Measurements from ENCODE around the gene SEMA3C.

Gene SEMA3C

DNA sequence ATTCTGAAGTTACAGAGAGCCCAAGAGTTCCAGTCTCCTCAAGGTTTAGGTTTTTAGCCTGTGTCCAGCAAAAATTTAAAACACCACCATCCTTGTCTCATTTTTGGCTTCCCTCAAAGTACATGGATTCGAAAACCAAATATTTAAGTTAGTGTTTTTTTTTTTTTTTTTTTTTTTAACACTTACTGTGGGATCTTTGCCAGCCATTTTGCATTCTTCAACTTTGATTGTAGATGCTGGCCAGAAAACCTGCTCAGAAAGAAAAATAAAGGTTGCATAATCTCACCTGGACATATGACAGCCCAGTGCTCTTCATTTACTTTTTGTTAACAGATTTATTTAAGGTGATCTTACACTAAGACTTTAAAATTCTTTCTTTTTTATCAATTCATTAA, 91.6 kb downstream of the SEMA3C start:
- DNase-seq (ENCODE audit: low read depth in 4 of 4, low spot score in 1 of 4): no peak

DNA sequence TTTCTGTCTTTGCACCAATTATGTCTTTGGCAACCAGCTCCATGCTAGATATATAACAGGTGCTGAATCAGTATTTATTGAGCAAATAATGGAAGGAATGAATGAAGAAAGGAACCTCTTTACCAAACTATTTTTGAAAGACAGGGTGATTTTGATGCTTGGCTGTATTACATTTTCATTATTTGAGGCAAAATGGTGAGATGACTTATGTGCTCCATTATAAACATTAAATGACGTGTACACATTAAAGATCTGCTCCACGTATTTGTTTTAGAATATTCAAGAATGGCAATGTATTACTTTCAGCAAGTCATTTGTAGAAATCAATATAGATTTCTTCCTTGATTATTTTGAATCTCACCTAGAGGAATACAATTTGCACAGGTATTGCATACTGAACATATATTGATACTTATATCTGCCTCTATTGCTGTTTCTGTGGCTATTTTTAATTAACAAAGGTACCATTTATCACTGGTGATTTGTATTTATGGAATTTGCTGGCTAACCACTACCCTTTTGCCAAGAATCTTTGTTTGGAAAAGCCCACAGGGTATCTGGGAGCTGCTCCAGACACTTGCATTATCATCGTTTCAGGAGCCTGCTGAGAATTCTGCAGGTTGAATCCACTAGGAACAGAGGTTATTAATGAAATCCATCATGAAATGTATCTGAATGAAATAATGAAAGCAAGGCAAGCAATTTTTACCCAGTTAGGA, 92.2 kb downstream of the SEMA3C start:
- DNase-seq (ENCODE audit: low read depth in 4 of 4, low spot score in 1 of 4): no peak

DNA sequence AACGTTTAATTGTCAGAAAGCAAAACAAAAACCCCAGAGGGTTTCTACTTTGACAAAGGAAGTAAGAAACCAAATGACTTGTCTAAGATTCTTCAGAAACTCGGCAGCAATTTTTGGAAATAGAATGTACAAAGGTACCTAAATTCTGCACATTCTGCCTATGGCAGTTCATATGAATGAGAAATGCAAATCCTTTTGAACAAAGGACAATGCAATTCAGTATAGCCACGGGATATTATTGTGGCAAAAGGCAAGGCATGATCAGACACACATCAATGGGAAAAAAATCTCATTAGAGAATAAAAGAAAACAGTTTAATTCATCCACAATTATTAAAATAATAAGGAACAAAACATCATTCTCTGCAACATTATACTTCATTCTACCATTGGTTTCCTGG, 93.4 kb downstream of the SEMA3C start:
- DNase-seq (ENCODE audit: low read depth in 4 of 4, low spot score in 1 of 4): no peak

DNA sequence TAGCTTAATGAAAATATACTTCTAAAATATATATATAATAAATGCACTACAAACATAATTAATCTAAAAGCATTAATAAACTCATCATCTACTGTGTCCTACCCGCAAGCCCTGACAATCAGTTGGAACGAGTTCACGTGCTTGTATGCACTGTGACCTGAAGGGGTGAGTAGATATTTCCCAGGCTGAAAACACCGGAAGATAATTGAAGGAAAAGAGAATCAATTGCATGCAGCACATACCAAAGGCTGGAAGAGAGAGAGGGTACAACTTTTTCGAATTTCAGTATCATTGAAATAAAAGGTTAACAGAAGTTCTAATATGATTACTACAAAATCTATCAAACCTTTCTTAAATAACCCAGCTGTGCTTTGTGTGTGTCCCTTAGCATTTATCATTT, 94.6 kb downstream of the SEMA3C start:
- no peak for DNase-seq (ENCODE audit: low read depth in 4 of 4, low spot score in 1 of 4)

DNA sequence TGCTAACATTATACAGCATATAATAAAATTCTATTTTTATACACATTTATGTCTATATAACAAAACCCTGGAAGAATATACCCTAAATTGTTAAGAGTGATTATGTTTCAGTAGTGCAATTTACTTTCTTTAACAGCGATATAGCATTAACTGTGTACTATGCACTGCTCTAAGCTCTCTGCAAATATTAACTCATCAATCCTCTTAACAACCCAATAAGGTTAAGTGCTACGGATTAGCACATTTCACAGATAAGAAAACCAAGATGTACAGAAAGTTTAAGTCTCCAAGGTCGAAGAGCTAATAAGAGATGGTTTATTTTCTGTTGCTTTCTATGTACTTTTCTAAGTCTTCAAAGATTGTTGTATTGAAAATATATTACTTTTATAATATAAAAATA, 95.8 kb downstream of the SEMA3C start:
- DNase-seq (ENCODE audit: low read depth in 4 of 4, low spot score in 1 of 4): no peak

DNA sequence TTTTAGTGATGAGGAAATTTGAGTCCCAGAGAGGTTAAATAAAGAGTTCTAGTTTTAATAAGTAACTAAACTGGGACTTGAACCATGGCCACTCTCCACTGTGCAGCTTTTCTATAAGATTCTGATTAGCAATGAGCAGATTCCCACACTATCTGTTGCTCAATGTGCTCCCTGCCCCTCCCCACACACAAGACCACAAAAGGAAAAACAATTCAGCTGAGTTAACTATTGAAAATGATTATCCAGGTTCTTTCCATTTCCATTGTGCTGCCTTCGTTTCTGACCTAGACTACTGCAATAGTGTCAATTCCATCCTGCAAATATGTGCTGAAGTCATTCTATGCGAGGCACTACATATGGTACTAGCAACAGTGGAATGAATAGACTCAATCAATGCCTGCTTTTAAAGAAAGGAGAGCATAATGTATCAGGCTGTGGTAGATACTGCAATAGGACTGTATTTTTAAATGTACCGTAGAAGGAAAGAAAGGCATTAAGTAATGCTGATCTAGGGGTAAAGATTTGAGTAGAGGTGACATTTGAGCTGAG, 97.0 kb downstream of the SEMA3C start:
- no peak for DNase-seq (ENCODE audit: low read depth in 4 of 4, low spot score in 1 of 4)

GRCh38 chr7:80819503-80819902, 99.3 kb downstream of the SEMA3C start:
- no peak for DNase-seq (ENCODE audit: low read depth in 4 of 4, low spot score in 1 of 4)

- DNase-seq (ENCODE audit: low read depth in 4 of 4, low spot score in 1 of 4): no peak
These were observed 100.7 kb downstream of the SEMA3C start for GRCh38 chr7:80818181-80818580.

- DNase-seq (ENCODE audit: low read depth in 4 of 4, low spot score in 1 of 4): no peak
These were observed 102.0 kb downstream of the SEMA3C start for GRCh38 chr7:80816806-80817205.

- DNase-seq (ENCODE audit: low read depth in 4 of 4, low spot score in 1 of 4): no peak
These were observed 103.1 kb downstream of the SEMA3C start for GRCh38 chr7:80815733-80816132.

- no peak for DNase-seq (ENCODE audit: low read depth in 4 of 4, low spot score in 1 of 4)
These were observed 109.3 kb downstream of the SEMA3C start for GRCh38 chr7:80809545-80809944.

DNA sequence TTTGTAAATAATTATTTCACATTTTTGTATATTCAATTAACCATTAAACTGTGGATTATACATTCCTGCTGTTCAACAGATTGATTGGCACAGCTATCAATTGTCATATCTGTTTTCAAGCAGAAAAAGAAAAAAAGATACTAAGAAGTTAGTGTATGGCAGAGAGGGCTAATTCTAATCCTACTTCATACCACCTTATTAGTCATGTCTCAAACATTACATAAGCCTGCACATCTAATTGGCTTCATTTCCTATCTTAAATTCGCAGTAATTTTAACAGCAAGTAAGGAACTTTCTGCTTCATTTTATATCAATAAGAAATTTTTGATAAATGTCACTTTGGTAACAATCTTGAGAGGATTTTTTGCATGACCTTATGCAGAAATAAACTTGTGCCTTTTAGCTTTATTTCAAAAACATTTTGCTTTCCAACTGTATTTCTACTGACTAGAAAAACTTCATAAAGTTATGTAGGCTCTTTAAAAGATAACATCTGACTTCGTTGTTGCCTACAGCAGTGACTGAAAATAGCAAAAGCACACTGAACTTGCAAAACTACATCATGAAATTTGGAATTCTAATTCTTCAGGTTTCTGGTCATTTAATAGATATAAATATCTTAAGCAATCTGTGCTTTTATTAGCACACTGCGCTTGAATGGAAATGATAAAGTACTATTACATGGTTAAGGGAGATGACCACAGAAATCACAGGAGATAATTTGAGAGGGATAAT, 111.5 kb downstream of the SEMA3C start:
- no peak for DNase-seq (ENCODE audit: low read depth in 4 of 4, low spot score in 1 of 4)

- DNase-seq (ENCODE audit: low read depth in 4 of 4, low spot score in 1 of 4): no peak
These were observed 112.2 kb downstream of the SEMA3C start for GRCh38 chr7:80806663-80807062.

DNA sequence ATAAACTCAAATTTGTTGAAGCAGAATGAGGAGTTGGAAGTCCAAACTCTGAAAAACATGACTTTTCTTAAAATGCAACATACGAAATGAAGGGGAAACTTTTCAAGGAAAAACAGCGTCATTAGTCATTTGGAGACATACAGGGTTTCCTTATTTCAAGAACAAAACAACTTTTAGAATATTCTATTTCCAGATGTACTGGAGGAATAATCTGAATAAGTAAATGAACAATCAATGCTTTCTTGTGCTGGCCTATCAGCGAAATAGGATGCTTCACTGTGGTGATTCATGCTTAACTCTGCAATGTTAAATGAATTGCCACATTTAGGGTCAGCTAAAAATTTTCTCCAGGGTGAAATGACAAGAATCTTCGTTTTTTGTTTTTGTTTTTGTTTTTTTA, 114.3 kb downstream of the SEMA3C start:
- DNase-seq (ENCODE audit: low read depth in 4 of 4, low spot score in 1 of 4): no peak

DNA sequence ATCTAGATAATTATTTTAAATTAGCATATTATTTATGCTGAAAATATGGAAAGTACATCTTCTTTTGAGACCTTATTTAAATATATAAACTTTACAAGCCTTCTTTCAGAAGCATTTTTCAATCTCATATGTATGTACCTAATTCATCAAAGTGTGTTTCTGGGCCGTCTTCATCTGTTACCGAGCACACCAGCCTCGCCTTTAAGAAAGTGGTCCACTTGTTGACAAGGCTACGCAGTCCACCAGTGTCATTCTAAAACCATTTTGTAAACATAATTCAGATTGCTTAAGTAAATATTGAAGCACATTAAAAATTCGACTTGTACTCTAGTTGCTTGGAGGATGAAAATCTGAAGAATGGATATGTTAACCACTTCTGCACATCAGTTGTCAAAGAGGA, 116.3 kb downstream of the SEMA3C start:
- DNase-seq (ENCODE audit: low read depth in 4 of 4, low spot score in 1 of 4): no peak

DNA sequence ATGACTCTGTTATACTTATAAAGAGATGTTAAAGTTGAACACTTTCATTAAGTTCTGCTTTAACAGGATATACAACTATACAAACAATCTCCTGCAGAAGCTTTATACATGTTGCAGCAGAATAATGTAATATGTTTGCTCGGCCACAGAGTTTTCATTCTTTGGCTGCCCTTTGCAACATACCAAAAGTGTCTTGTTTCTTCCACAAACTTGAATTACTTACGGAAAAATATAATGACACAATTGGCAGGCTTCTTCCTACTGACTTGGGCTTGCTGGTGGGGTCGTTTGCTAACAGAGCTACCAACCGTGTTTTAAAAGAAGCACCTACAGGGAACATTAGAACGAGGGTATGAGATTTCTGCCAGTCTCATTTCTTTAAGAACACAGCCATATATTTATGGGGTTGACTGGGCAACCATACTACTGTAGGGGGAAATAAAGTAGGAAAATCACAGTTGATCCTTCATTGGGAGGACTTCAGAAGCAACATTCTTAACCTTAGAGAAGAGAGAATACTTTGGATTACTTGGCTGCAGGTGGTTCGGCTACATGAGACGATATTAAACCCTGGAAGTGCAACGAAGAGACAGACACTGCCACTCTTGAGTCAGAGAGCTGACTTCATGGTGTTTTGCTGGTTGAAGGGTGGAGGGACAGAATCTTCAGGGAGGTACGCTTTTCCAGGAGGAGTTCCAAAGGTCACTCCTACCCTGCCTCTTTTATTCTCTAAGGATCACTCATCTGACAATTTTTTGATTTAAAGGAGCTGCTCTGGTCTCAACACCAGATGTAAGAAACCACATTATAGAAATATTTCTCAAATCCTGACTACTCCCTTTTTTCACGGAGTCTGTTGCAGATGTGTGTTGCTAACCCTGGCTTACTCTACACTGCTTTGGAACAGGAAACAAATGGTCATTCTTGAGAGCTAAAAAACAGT, 123.9 kb downstream of the SEMA3C start:
- no peak for DNase-seq (ENCODE audit: low read depth in 4 of 4, low spot score in 1 of 4)

- DNase-seq (ENCODE audit: low read depth in 4 of 4, low spot score in 1 of 4): no peak
These were observed 127.3 kb downstream of the SEMA3C start for GRCh38 chr7:80791509-80791929.

DNA sequence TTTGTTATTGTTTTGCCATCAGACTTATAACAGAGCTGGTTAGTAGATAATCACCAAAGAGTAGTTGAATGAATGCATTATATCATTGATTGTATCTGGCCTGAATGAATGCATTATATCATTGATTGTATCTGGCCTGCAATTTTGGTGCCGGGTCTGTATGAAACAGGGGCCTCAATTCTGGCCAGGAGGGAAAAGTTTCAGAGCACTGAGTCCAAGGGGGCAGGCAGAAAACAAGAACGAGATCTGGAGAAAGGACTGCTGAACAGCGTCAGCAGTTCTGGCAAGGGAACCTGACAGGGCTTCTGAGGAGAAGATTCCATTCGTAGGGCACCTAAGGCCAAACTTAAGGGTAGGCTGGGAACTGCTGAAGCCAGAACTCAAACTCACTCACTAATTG, 128.0 kb downstream of the SEMA3C start:
- no peak for DNase-seq (ENCODE audit: low read depth in 4 of 4, low spot score in 1 of 4)

DNA sequence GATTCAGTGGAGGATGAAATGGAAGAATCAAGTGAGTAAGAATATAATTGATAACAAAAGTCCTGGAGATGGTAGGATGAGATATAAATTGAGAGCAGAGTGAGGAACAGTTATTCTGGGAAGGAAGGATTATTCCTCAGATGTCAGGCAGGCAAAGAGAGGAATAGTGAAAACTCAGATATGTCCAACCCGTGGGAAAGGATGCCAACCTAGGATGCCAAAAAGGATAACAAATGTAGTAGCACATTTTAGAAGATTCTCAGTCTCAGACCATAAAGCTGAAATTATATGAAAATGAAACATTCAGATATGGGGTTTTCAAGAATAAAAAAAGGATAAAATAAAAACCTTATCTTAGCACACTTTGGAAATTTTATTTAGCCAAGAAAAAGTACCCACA, 131.1 kb downstream of the SEMA3C start:
- DNase-seq (ENCODE audit: low read depth in 4 of 4, low spot score in 1 of 4): no peak

GRCh38 chr7:80785961-80786536, 132.8 kb downstream of the SEMA3C start:
- no peak for DNase-seq (ENCODE audit: low read depth in 4 of 4, low spot score in 1 of 4)

DNA sequence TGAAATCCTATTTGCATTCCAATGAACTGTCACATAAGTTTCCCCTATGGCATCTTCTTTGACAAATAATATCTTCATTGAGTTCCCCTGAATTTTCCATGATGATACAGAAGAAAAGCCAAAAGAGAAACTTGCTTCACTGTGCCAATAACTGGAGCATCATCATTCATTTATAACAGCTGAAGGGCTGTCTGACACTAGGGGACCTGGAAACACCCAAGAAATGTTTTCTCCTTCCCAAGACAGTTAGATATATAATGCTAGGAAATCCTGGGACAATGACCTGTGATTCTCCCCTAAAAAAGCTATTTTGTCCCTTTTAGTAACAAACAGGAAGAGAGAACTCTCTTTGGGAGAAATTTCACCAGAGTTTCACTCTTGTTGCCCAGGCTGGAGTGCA, 133.6 kb downstream of the SEMA3C start:
- DNase-seq (ENCODE audit: low read depth in 4 of 4, low spot score in 1 of 4): no peak
